OCI-LY3 (cell line): ENCODE measurements around the gene TIMM10B.

Experiments used
- CTCF ChIP-seq: fragments of 200-600, 300-600 bp; sonication (generic); IDR thresholded peaks from 2 replicates; pipeline ENCODE4 v1.5.1; 2014; ENCODE audit warnings: antibody characterized with exemption, low read length, low read depth
- EZH2phosphoT487 ChIP-seq: fragments of 200-600 bp; shearing (Covaris generic); IDR thresholded peaks from 2 replicates; pipeline ENCODE4 v1.6.1; 2018; ENCODE audit warnings: antibody characterized with exemption, mixed run types, low read depth

GRCh38 chr11:6502382-6502781 lies 21.1 kb downstream of the TIMM10B start:
- no peak for TF ChIP-seq CTCF
- no peak for TF ChIP-seq EZH2phosphoT487
